Transverse colon (tissue), 1 donor: ENCODE data around the gene TMEM14B.

ENCODE experiments used
- EP300 ChIP-seq: sonication (generic); formaldehyde crosslinking; IDR thresholded peaks from one replicate; pipeline ENCODE4 v1.6.1; 2017; ENCODE audit warnings: antibody characterized with exemption, low read depth
- POLR2A ChIP-seq: fragments of 450-650 bp; IDR thresholded peaks from one replicate; pipeline ENCODE4 v1.6.1; 2016; ENCODE audit warnings: antibody characterized with exemption, mild to moderate bottlenecking, moderate library complexity

DNA sequence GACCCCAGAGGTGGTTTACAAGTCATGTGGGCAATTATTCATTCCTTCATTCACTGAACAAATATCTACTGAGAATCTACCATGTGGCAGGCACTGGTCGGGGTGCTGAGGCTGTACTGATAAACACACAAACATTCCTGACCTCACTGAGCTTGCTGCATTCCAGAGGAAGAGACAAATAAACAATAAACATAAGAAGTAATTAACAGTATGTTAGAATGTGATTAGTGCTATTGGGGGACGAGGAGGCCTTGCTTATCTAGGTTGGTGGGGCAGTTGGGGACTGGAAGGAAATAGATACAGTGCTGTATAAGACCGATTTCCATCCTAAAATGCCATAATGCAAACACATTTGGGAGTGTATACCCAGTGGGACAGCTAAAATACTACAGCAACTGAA, 46.6 kb downstream of the TMEM14B start:
- TF ChIP-seq EP300 (no peak), POLR2A (no peak)
